ENCODE measurements around the gene NOC4L. TPM values are rescaled to one million over a fixed set of nuclear protein-coding genes. Genes with fewer than 3 reads are reported as not detected.

The NOC4L gene
- total and polyA plus RNA-seq, 2 donors (not counting 3 experiments of a cell fraction or from before 2014, with no cell fraction given), result 19.4 to 29.4 TPM

DNA sequence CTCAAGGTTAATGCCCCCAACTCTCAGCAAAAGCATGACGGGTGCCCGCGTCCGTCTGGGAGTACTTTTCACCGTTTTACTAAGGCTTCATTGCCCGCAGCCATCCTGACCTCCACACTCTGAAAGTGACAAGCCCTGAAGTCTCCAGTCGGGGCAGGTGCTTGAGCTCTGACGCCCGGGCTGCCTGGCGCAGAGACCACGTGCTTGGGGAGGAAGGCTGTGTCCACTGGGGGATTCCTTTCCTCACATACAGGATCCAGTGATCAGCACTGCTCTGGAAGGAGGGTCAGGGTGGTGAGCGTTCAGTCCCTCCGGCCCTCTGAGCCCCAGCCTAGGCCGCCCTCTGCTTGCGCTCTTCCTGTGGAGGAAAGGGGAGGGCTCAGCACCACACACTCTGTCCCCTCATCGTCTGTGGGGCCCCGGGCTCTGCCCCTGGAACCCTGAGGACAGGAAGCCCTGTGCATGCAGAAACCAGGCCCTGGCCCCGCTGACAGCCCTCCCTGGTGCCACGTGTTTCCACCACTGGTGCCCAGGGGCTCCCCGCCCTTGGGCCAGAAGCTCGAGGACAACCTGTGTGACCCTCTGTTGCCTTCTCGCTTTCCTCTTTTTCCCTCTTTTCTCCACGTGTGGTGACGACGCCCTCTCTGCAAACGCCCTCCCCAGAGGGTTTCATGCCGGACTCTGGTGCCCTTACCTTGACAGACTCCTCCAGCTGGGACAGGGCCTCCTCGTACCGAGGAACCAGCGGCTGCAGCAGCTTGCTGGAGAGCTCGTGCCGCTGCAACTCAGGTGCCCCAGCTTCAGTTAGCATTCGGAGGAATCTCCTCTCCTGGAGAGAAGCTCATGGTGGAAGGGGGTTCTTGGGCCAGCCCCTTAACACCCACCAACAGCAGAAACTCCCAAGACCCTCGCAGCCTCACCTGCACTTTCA is 5.1 kb upstream of the NOC4L start:
- Histone ChIP-seq H4K20me1 (replicated peaks; ENCODE audit: control insufficient read depth, extremely low read depth, insufficient read depth, low read length) (no peaks in the 10 kb centered on the region), H3K9ac (replicated peaks; ENCODE audit: extremely low read depth, insufficient read depth, low read length) (no peak overlapping the region), H2AFZ (ENCODE audit: low read depth, low read length) (no peak overlapping the region), H3K27me3 (ENCODE audit: control insufficient read depth in 2 of 2, insufficient read depth in 2 of 2, low read length in 2 of 2) (no peaks in the 10 kb centered on the region), H3K79me2 (ENCODE audit: control insufficient read depth, insufficient read depth, low read length) (peaks cover 16% of the 10 kb centered on the region), H3K4me1 (ENCODE audit: control insufficient read depth, extremely low read depth, insufficient read depth, low read length) (peaks cover 7% of the 10 kb centered on the region), H3K4me3 (replicated peaks in 1 of 3; ENCODE audit: insufficient read depth in 1 of 3, low read depth in 1 of 3, low read length in 3 of 3) (no peak overlapping the region), H3K36me3 (ENCODE audit: control insufficient read depth in 2 of 2, extremely low read depth in 1 of 2, insufficient read depth in 2 of 2, low read length in 2 of 2) (peaks cover 8 to 32% of the 10 kb centered on the region in 2 experiments), H3K27ac (ENCODE audit: insufficient read depth, low read depth, low read length) (no peak overlapping the region), H3K4me2 (ENCODE audit: insufficient read depth, low read length) (no peak overlapping the region), H3K9me3 (replicated peaks; ENCODE audit: control insufficient read depth, insufficient read depth, low read length) (no peaks in the 10 kb centered on the region), H3K9me1 (replicated peaks; ENCODE audit: control insufficient read depth, extremely low read depth, insufficient read depth, low read length) (no peaks in the 10 kb centered on the region)
- intact Hi-C loops (cut with micrococcal nuclease) (no loop called here), dilution Hi-C loops (cut with MboI; ENCODE audit: extremely low pct_ligation_motif_present, low sequenced_read_pairs) (no loop called here)
- no TSS peak for BruUV-seq (replicated peaks)
- CTCF ChIA-PET, result interaction anchor here (1.0 to 1.7 kb wide), 2 partner anchors 15 to 476 kb away, joined by 3 to 4 read pairs; no protein-coding TSS in a partner anchor
- DNase-seq (ENCODE audit: low read depth, low spot score), result no peak
- TF ChIP-seq POLR2AphosphoS5 (IDR thresholded peaks at IDR 0.05; ENCODE audit: insufficient read depth, low read depth, low read length), result no peak
- TF ChIP-seq GATA2 (IDR thresholded peaks at IDR 0.05; ENCODE audit: insufficient read depth, insufficient read length, low read depth, low read length), result no peak
- TF ChIP-seq, protein P1, sequence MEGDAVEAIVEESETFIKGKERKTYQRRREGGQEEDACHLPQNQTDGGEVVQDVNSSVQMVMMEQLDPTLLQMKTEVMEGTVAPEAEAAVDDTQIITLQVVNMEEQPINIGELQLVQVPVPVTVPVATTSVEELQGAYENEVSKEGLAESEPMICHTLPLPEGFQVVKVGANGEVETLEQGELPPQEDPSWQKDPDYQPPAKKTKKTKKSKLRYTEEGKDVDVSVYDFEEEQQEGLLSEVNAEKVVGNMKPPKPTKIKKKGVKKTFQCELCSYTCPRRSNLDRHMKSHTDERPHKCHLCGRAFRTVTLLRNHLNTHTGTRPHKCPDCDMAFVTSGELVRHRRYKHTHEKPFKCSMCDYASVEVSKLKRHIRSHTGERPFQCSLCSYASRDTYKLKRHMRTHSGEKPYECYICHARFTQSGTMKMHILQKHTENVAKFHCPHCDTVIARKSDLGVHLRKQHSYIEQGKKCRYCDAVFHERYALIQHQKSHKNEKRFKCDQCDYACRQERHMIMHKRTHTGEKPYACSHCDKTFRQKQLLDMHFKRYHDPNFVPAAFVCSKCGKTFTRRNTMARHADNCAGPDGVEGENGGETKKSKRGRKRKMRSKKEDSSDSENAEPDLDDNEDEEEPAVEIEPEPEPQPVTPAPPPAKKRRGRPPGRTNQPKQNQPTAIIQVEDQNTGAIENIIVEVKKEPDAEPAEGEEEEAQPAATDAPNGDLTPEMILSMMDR (IDR thresholded peaks at IDR 0.05; ENCODE audit: extremely low read depth in 1 of 2, insufficient read depth in 1 of 2, low read depth in 1 of 2, low read length in 2 of 2), result no peak
- TF ChIP-seq JUN (IDR thresholded peaks at IDR 0.05; ENCODE audit: borderline replicate concordance, insufficient read depth, insufficient read length, low read depth), result no peak
- no peak for TF ChIP-seq FOS (IDR thresholded peaks at IDR 0.05; ENCODE audit: borderline replicate concordance, insufficient read depth, low read length)
- no peak for TF ChIP-seq MYC (IDR thresholded peaks at IDR 0.05; ENCODE audit: low read depth, low read length)
- no peak for TF ChIP-seq POLR2A (IDR thresholded peaks at IDR 0.05; ENCODE audit: low read depth, low read length)
- no peak for TF ChIP-seq EZH2 (IDR thresholded peaks at IDR 0.05; ENCODE audit: borderline replicate concordance, low read depth, low read length, severe bottlenecking)
- TF ChIP-seq, protein P2, sequence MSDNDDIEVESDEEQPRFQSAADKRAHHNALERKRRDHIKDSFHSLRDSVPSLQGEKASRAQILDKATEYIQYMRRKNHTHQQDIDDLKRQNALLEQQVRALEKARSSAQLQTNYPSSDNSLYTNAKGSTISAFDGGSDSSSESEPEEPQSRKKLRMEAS (IDR thresholded peaks at IDR 0.05; ENCODE audit: insufficient read depth, insufficient read length), result no peak
- FAIRE-seq, result no peak
- POLR2A ChIA-PET, result no interaction called here
